Measurements from ENCODE around the gene SPRYD4.

DNA sequence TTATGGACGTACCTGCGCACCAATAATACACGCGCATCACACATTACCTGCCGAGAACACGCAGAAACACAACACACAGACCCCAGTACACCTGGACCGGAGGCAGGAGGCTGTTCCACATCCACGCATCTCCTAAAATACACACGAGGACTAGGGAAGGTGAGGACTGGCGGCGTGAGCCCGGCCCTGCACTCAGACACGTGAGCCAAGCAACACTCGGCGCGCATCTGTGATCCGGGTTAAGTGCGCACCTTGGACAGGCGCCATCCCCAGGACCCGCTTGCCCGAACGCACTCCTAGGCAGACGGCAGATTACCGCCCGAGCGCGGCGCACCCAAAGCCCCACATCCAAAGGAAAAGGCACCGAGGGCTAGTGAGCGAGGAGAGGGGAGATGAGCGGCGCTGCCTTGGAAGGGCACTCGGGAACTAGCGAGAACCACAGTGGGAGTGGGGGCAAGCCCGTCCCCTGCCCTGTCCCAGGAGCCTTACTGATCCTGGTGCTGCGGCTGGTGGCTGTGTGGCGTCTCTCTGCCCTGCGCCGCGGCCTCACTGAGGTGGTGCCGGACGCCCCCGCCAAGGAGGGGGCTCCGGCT, 19.2 kb downstream of the SPRYD4 start:
- no peak for TF ChIP-seq MAZ (IDR thresholded peaks at IDR 0.05; ENCODE audit: borderline replicate concordance, low read depth, low read length)
- TF ChIP-seq CEBPB (IDR thresholded peaks at IDR 0.05; ENCODE audit: low read depth, low read length), result no peak
- TF ChIP-seq, protein P1, sequence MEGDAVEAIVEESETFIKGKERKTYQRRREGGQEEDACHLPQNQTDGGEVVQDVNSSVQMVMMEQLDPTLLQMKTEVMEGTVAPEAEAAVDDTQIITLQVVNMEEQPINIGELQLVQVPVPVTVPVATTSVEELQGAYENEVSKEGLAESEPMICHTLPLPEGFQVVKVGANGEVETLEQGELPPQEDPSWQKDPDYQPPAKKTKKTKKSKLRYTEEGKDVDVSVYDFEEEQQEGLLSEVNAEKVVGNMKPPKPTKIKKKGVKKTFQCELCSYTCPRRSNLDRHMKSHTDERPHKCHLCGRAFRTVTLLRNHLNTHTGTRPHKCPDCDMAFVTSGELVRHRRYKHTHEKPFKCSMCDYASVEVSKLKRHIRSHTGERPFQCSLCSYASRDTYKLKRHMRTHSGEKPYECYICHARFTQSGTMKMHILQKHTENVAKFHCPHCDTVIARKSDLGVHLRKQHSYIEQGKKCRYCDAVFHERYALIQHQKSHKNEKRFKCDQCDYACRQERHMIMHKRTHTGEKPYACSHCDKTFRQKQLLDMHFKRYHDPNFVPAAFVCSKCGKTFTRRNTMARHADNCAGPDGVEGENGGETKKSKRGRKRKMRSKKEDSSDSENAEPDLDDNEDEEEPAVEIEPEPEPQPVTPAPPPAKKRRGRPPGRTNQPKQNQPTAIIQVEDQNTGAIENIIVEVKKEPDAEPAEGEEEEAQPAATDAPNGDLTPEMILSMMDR (conservative IDR thresholded peaks at IDR 0.05; ENCODE audit: low read depth, low read length), result no peak
- no peak for TF ChIP-seq MXI1 (IDR thresholded peaks at IDR 0.05; ENCODE audit: borderline replicate concordance, low read depth, low read length)
- no peak for TF ChIP-seq RCOR1 (IDR thresholded peaks at IDR 0.05; ENCODE audit: insufficient replicate concordance, low read length)
- TF ChIP-seq POLR2A (IDR thresholded peaks at IDR 0.05; ENCODE audit: low read depth, low read length), result no peak
- TF ChIP-seq, protein P2, sequence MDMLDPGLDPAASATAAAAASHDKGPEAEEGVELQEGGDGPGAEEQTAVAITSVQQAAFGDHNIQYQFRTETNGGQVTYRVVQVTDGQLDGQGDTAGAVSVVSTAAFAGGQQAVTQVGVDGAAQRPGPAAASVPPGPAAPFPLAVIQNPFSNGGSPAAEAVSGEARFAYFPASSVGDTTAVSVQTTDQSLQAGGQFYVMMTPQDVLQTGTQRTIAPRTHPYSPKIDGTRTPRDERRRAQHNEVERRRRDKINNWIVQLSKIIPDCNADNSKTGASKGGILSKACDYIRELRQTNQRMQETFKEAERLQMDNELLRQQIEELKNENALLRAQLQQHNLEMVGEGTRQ (IDR thresholded peaks at IDR 0.05; ENCODE audit: low read depth, low read length), result no peak
- no peak for TF ChIP-seq RAD21 (IDR thresholded peaks at IDR 0.05; ENCODE audit: low read length)
- no peak for TF ChIP-seq SMC3 (IDR thresholded peaks at IDR 0.05; ENCODE audit: low read depth, low read length)
- no peak for TF ChIP-seq NFE2L2 (IDR thresholded peaks at IDR 0.05; ENCODE audit: low read depth, low read length)
- TF ChIP-seq FOS (IDR thresholded peaks at IDR 0.05; ENCODE audit: low read depth, low read length), result no peak
- no peak for TF ChIP-seq MAFK (IDR thresholded peaks at IDR 0.05; ENCODE audit: low read depth, low read length)
